BE2C (cell line): Measurements from ENCODE around the gene KCNMA1.

Source experiments
- DNase-seq: peaks from one replicate; pipeline ENCODE4 v3.0.0-alpha.2; 2020
- H3K27me3 ChIP-seq: fragments of 250-450 bp; sonication (Bioruptor Pico); 2 replicates; pipeline ENCODE4 v1.5.1; 2020; ENCODE audit warnings: mild to moderate bottlenecking
- H3K36me3 ChIP-seq: fragments of 250-450 bp; sonication (Bioruptor Pico); 2 replicates; pipeline ENCODE4 v1.5.1; 2020; ENCODE audit warnings: mild to moderate bottlenecking
- H3K4me1 ChIP-seq: fragments of 250-450 bp; sonication (Bioruptor Pico); 2 replicates; pipeline ENCODE4 v1.5.1; 2020
- H3K4me3 ChIP-seq: 2 replicates; pipeline ENCODE4 v1.5.1; 2011; ENCODE audit warnings: low read depth, low read length
- H3K9me3 ChIP-seq: fragments of 250-450 bp; sonication (Bioruptor Pico); 2 replicates; pipeline ENCODE4 v1.5.1; 2020
- CTCF ChIP-seq: IDR thresholded peaks from 2 replicates; pipeline ENCODE4 v1.5.1; 2012; ENCODE audit warnings: mild to moderate bottlenecking, low read depth, low read length

KCNMA1 gene

GRCh38 chr10:76982671-76983070 lies 654.9 kb downstream of the KCNMA1 start:
- H3K36me3 ChIP-seq: no peaks in the 10 kb centered on the region
- H3K9me3 ChIP-seq: no peaks in the 10 kb centered on the region
- H3K27me3 ChIP-seq: no peaks in the 10 kb centered on the region
- TF ChIP-seq CTCF: no peak
- no peak for DNase-seq
- no peak overlapping the region for H3K4me3 ChIP-seq
- H3K4me1 ChIP-seq: no peaks in the 10 kb centered on the region

- H3K4me3 ChIP-seq: no peak overlapping the region
- DNase-seq: no peak
- no peaks in the 10 kb centered on the region for H3K9me3 ChIP-seq
- no peaks in the 10 kb centered on the region for H3K36me3 ChIP-seq
- H3K27me3 ChIP-seq: no peaks in the 10 kb centered on the region
- no peaks in the 10 kb centered on the region for H3K4me1 ChIP-seq
- no peak for TF ChIP-seq CTCF
Observed at GRCh38 chr10:76981251-76981650, 656.4 kb downstream of the KCNMA1 start.

- no peak for TF ChIP-seq CTCF
- no peaks in the 10 kb centered on the region for H3K36me3 ChIP-seq
- DNase-seq: no peak
- no peaks in the 10 kb centered on the region for H3K9me3 ChIP-seq
- H3K4me1 ChIP-seq: no peaks in the 10 kb centered on the region; the same call in 1 of the 2 replicates
- no peaks in the 10 kb centered on the region for H3K27me3 ChIP-seq
- H3K4me3 ChIP-seq: no peak overlapping the region
Observed at GRCh38 chr10:76977901-76978300, 659.7 kb downstream of the KCNMA1 start.

GRCh38 chr10:76977046-76977445 lies 660.6 kb downstream of the KCNMA1 start:
- no peak for DNase-seq

GRCh38 chr10:76976142-76976541 lies 661.5 kb downstream of the KCNMA1 start:
- TF ChIP-seq CTCF: no peak
- H3K4me3 ChIP-seq: no peak overlapping the region
- H3K4me1 ChIP-seq: peaks cover 12% of the 10 kb centered on the region
- H3K27me3 ChIP-seq: no peaks in the 10 kb centered on the region
- no peaks in the 10 kb centered on the region for H3K36me3 ChIP-seq
- H3K9me3 ChIP-seq: no peaks in the 10 kb centered on the region
- no peak for DNase-seq

More at GRCh38 chr10:76977046-76977445, 660.6 kb downstream of the KCNMA1 start:
- no peak for TF ChIP-seq CTCF
- no peak overlapping the region for H3K4me3 ChIP-seq
- no peaks in the 10 kb centered on the region for H3K36me3 ChIP-seq
- H3K4me1 ChIP-seq: peaks cover 4% of the 10 kb centered on the region
- H3K9me3 ChIP-seq: no peaks in the 10 kb centered on the region
- H3K27me3 ChIP-seq: no peaks in the 10 kb centered on the region

- no peak for TF ChIP-seq CTCF
- no peak for DNase-seq
- H3K36me3 ChIP-seq: no peaks in the 10 kb centered on the region
- no peaks in the 10 kb centered on the region for H3K9me3 ChIP-seq
- no peaks in the 10 kb centered on the region for H3K27me3 ChIP-seq
- peaks cover 20% of the 10 kb centered on the region for H3K4me1 ChIP-seq
- no peak overlapping the region for H3K4me3 ChIP-seq
Observed at GRCh38 chr10:76975126-76975525, 662.5 kb downstream of the KCNMA1 start.
